SK-N-SH treated with all-trans-retinoic acid at 6 μM for 48 hours (cell line): ENCODE measurements around the gene AADAC.

Experiments
- ATAC-seq: fragments of 200-7000 bp; cut with Tn5 transposase; 3 replicates; pipeline ENCODE4 v1.9.1; 2020; ENCODE audit warnings: mild to moderate bottlenecking, moderate library complexity
- BACH2 ChIP-seq: fragments of 250-450 bp; sonication (Bioruptor Pico); IDR thresholded peaks from 2 replicates; pipeline ENCODE4 v1.9.0; 2021; ENCODE audit warnings: mild to moderate bottlenecking, borderline replicate concordance
- CSDC2 ChIP-seq: fragments of 250-450 bp; sonication (Bioruptor Pico); IDR thresholded peaks from 2 replicates; pipeline ENCODE4 v1.5.0; 2020; ENCODE audit warnings: mild to moderate bottlenecking, moderate library complexity
- ESRRG ChIP-seq: fragments of 250-450 bp; sonication (Bioruptor Pico); IDR thresholded peaks from 2 replicates; pipeline ENCODE4 v1.6.1; 2021; ENCODE audit warnings: mild to moderate bottlenecking
- GLIS3 ChIP-seq: fragments of 250-450 bp; sonication (Bioruptor Pico); IDR thresholded peaks from 2 replicates; pipeline ENCODE4 v1.5.0; 2020; ENCODE audit warnings: mild to moderate bottlenecking, moderate library complexity
- ISL1 ChIP-seq: fragments of 250-450 bp; sonication (Bioruptor Pico); IDR thresholded peaks from 2 replicates; pipeline ENCODE4 v2.1.2; 2022; ENCODE audit warnings: mild to moderate bottlenecking, moderate library complexity
- OSR1 ChIP-seq: fragments of 250-450 bp; sonication (Bioruptor Pico); IDR thresholded peaks from 2 replicates; pipeline ENCODE4 v1.8.0; 2022; ENCODE audit warnings: moderate library complexity, mild to moderate bottlenecking, inconsistent platforms
- RARB ChIP-seq: fragments of 250-450 bp; sonication (Bioruptor Pico); IDR thresholded peaks from 2 replicates; pipeline ENCODE4 v1.8.0; 2021; ENCODE audit warnings: mild to moderate bottlenecking, moderate library complexity
- SNAI2 ChIP-seq: fragments of 250-450 bp; sonication (Bioruptor Pico); IDR thresholded peaks from 2 replicates; pipeline ENCODE4 v1.5.0; 2020; ENCODE audit warnings: mild to moderate bottlenecking, moderate library complexity
- TCF4 ChIP-seq: fragments of 250-450 bp; sonication (Bioruptor Pico); IDR thresholded peaks from 2 replicates; pipeline ENCODE4 v1.8.0; 2021; ENCODE audit warnings: mild to moderate bottlenecking, moderate library complexity, borderline replicate concordance
- TOX ChIP-seq: fragments of 250-450 bp; sonication (Bioruptor Pico); IDR thresholded peaks from 2 replicates; pipeline ENCODE4 v1.8.0; 2021; ENCODE audit warnings: mild to moderate bottlenecking, moderate library complexity, borderline replicate concordance
- ZC3H10 ChIP-seq: fragments of 250-450 bp; sonication (Bioruptor Pico); IDR thresholded peaks from 2 replicates; pipeline ENCODE4 v1.5.1; 2021; ENCODE audit warnings: mild to moderate bottlenecking, moderate library complexity
- ZFP3 ChIP-seq: fragments of 250-450 bp; sonication (Bioruptor Pico); IDR thresholded peaks from 2 replicates; pipeline ENCODE4 v1.5.0; 2020; ENCODE audit warnings: mild to moderate bottlenecking, moderate library complexity
- ZFP30 ChIP-seq: fragments of 450-650 bp; formaldehyde crosslinking; IDR thresholded peaks from 2 replicates; pipeline ENCODE4 v1.5.0; 2022; ENCODE audit warnings: mild to moderate bottlenecking, moderate library complexity
- ZNF565 ChIP-seq: fragments of 450-650 bp; formaldehyde crosslinking; conservative IDR thresholded peaks from 2 replicates; pipeline ENCODE4 v1.5.0; 2020; ENCODE audit warnings: low read depth, mild to moderate bottlenecking, moderate library complexity
- ZNF70 ChIP-seq: fragments of 450-650 bp; formaldehyde crosslinking; IDR thresholded peaks from 2 replicates; pipeline ENCODE4 v1.5.0; 2020; ENCODE audit warnings: mild to moderate bottlenecking, moderate library complexity
- ZNF8 ChIP-seq: fragments of 450-650 bp; formaldehyde crosslinking; IDR thresholded peaks from 2 replicates; pipeline ENCODE4 v1.5.0; 2020; ENCODE audit warnings: mild to moderate bottlenecking, moderate library complexity
- TF ChIP-seq, protein P1 (sequence below): fragments of 250-450 bp; sonication (Bioruptor Pico); IDR thresholded peaks from 2 replicates; pipeline ENCODE4 v1.5.0; 2020; ENCODE audit warnings: mild to moderate bottlenecking, moderate library complexity
- TF ChIP-seq, protein P2 (sequence below): fragments of 250-450 bp; sonication (Bioruptor Pico); IDR thresholded peaks from 2 replicates; pipeline ENCODE4 v1.8.0; 2020; ENCODE audit warnings: mild to moderate bottlenecking, moderate library complexity, borderline replicate concordance
- TF ChIP-seq, protein P3 (sequence below): fragments of 250-450 bp; sonication (Bioruptor Pico); IDR thresholded peaks from 2 replicates; pipeline ENCODE4 v1.5.1; 2021; ENCODE audit warnings: mild to moderate bottlenecking, moderate library complexity
- TF ChIP-seq, protein P4 (sequence below): fragments of 250-450 bp; sonication (Bioruptor Pico); IDR thresholded peaks from 2 replicates; pipeline ENCODE4 v1.5.1; 2020; ENCODE audit warnings: low read depth, mild to moderate bottlenecking, moderate library complexity
- TF ChIP-seq, protein P5 (sequence below): fragments of 250-450 bp; sonication (Bioruptor Pico); IDR thresholded peaks from 2 replicates; pipeline ENCODE4 v1.8.0; 2021; ENCODE audit warnings: low read depth, mild to moderate bottlenecking, moderate library complexity, borderline replicate concordance

AADAC gene

DNA sequence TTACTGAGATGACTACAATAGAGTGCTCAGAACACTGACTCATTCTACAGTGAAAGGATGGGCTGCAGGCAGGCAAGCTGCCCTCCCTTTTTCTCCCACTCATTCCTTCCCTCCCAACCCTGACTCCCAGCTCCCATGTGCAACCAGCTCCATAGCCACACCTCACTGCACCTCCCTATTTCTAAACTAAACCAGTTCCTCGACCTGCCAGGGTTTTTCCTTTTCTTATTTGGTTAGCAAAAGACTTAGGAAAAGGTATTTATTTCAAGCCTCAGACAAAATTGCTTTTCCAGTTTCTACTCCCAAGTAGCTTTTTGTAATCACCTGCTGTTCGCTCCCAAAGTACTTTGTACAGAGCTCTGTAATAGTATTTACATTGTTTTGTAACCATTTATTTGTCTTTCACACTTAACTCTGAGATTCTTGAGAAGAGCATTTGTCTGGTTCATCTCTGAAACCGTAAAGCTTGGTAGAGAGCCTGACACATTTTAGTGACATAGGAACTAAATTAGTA is 2.2 kb downstream of the AADAC start (continued):
- TF ChIP-seq, protein P1, sequence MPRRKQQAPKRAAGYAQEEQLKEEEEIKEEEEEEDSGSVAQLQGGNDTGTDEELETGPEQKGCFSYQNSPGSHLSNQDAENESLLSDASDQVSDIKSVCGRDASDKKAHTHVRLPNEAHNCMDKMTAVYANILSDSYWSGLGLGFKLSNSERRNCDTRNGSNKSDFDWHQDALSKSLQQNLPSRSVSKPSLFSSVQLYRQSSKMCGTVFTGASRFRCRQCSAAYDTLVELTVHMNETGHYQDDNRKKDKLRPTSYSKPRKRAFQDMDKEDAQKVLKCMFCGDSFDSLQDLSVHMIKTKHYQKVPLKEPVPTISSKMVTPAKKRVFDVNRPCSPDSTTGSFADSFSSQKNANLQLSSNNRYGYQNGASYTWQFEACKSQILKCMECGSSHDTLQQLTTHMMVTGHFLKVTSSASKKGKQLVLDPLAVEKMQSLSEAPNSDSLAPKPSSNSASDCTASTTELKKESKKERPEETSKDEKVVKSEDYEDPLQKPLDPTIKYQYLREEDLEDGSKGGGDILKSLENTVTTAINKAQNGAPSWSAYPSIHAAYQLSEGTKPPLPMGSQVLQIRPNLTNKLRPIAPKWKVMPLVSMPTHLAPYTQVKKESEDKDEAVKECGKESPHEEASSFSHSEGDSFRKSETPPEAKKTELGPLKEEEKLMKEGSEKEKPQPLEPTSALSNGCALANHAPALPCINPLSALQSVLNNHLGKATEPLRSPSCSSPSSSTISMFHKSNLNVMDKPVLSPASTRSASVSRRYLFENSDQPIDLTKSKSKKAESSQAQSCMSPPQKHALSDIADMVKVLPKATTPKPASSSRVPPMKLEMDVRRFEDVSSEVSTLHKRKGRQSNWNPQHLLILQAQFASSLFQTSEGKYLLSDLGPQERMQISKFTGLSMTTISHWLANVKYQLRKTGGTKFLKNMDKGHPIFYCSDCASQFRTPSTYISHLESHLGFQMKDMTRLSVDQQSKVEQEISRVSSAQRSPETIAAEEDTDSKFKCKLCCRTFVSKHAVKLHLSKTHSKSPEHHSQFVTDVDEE (CRISPR knock-in tag), result no peak

DNA sequence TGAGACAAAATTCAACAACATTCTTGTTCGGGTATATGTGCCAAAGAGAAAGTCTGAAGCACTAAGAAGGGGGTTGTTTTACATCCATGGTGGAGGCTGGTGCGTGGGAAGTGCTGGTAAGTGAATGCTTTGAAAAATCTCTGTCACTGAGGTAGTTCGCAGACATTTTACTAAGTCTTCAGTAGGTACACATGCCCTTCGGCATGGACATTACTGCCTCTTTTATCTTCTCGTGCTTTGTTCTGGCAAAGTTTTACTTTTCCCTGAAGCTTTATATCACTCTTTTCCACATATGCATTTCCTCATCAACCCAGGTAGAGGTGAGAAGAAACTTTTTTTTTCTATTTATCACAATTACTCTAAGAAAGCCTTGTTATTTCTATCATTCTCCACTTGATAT is 3.6 kb downstream of the AADAC start:
- TF ChIP-seq ZNF70 (no peak), GLIS3 (CRISPR knock-in tag) (no peak)
- TF ChIP-seq, protein P2, sequence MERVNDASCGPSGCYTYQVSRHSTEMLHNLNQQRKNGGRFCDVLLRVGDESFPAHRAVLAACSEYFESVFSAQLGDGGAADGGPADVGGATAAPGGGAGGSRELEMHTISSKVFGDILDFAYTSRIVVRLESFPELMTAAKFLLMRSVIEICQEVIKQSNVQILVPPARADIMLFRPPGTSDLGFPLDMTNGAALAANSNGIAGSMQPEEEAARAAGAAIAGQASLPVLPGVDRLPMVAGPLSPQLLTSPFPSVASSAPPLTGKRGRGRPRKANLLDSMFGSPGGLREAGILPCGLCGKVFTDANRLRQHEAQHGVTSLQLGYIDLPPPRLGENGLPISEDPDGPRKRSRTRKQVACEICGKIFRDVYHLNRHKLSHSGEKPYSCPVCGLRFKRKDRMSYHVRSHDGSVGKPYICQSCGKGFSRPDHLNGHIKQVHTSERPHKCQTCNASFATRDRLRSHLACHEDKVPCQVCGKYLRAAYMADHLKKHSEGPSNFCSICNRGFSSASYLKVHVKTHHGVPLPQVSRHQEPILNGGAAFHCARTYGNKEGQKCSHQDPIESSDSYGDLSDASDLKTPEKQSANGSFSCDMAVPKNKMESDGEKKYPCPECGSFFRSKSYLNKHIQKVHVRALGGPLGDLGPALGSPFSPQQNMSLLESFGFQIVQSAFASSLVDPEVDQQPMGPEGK (CRISPR knock-in tag), result no peak
- TF ChIP-seq, all 23 proteins: peak for 0
- no peak for ATAC-seq

DNA sequence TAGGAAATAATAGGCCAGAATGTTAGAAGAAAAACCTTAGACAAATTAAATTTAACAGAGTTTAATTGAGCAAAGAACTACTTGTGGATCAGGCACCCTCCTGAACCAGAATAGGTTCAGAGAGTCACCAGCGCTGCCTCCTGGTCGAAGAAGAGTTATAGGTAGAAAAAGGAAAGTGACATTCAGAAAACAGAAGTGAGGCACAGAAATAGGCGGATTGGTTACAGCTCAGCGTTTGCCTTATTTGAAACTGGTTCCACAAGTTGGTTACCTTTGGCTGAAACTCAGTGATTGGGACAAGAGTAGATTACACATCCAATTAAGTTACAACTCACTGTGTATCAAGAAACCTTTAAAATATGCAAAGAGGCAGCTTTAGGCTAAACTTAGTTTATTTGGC is 4.4 kb downstream of the AADAC start:
- no peak for TF ChIP-seq TOX (CRISPR knock-in tag)
- TF ChIP-seq, protein P3, sequence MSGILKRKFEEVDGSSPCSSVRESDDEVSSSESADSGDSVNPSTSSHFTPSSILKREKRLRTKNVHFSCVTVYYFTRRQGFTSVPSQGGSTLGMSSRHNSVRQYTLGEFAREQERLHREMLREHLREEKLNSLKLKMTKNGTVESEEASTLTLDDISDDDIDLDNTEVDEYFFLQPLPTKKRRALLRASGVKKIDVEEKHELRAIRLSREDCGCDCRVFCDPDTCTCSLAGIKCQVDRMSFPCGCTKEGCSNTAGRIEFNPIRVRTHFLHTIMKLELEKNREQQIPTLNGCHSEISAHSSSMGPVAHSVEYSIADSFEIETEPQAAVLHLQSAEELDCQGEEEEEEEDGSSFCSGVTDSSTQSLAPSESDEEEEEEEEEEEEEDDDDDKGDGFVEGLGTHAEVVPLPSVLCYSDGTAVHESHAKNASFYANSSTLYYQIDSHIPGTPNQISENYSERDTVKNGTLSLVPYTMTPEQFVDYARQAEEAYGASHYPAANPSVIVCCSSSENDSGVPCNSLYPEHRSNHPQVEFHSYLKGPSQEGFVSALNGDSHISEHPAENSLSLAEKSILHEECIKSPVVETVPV (CRISPR knock-in tag), result no peak
- TF ChIP-seq CSDC2 (CRISPR knock-in tag), result no peak
- TF ChIP-seq, protein P4, sequence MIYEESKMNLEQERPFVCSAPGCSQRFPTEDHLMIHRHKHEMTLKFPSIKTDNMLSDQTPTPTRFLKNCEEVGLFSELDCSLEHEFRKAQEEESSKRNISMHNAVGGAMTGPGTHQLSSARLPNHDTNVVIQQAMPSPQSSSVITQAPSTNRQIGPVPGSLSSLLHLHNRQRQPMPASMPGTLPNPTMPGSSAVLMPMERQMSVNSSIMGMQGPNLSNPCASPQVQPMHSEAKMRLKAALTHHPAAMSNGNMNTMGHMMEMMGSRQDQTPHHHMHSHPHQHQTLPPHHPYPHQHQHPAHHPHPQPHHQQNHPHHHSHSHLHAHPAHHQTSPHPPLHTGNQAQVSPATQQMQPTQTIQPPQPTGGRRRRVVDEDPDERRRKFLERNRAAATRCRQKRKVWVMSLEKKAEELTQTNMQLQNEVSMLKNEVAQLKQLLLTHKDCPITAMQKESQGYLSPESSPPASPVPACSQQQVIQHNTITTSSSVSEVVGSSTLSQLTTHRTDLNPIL, result no peak
- no peak for TF ChIP-seq ZFP30
- TF ChIP-seq ZNF565, result no peak
- TF ChIP-seq OSR1 (CRISPR knock-in tag), result no peak
- TF ChIP-seq ZFP3 (CRISPR knock-in tag), result no peak
- TF ChIP-seq ESRRG (CRISPR knock-in tag), result no peak
- TF ChIP-seq GLIS3 (CRISPR knock-in tag), result no peak
- TF ChIP-seq, protein P1 (CRISPR knock-in tag), result no peak
- TF ChIP-seq ZNF70, result no peak
- TF ChIP-seq RARB, result no peak
- TF ChIP-seq ISL1 (CRISPR knock-in tag), result no peak
- no peak for TF ChIP-seq TCF4 (CRISPR knock-in tag)
- TF ChIP-seq ZC3H10, result no peak
- TF ChIP-seq ZNF8, result no peak
- no peak for ATAC-seq

DNA sequence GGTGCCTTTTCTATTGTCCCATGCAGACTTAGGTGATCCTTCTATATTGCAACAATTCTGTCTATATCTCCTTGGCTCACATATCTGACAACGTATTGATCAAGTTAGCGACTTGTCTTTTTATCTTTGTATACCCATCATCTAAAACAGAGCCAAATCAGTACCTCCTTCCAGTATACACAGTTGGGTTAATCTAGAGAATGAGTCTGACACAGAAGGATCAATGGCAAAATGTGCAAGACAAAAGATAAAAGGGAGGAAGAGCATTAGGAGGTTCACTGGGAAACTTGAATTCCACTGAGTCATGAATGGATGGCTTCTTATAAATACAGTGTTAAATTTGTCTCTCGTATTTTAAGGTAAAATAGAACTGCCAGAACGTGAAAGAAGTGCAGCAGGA is 6.0 kb downstream of the AADAC start:
- no peak for ATAC-seq

More for the DNA sequence above, 6.0 kb downstream of the AADAC start:
- TF ChIP-seq, protein P4, result no peak
- TF ChIP-seq ZNF8 (no peak), CSDC2 (CRISPR knock-in tag) (no peak), RARB (no peak), ZC3H10 (no peak), ZNF565 (no peak), SNAI2 (CRISPR knock-in tag) (no peak), ZNF70 (no peak), BACH2 (CRISPR knock-in tag) (no peak)
- TF ChIP-seq, protein P3 (CRISPR knock-in tag), result no peak
- TF ChIP-seq, protein P5, sequence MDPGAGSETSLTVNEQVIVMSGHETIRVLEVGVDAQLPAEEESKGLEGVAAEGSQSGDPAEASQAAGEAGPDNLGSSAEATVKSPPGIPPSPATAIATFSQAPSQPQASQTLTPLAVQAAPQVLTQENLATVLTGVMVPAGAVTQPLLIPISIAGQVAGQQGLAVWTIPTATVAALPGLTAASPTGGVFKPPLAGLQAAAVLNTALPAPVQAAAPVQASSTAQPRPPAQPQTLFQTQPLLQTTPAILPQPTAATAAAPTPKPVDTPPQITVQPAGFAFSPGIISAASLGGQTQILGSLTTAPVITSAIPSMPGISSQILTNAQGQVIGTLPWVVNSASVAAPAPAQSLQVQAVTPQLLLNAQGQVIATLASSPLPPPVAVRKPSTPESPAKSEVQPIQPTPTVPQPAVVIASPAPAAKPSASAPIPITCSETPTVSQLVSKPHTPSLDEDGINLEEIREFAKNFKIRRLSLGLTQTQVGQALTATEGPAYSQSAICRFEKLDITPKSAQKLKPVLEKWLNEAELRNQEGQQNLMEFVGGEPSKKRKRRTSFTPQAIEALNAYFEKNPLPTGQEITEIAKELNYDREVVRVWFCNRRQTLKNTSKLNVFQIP (CRISPR knock-in tag), result no peak
